Measurements from ENCODE around the gene GMPPA.

DNA sequence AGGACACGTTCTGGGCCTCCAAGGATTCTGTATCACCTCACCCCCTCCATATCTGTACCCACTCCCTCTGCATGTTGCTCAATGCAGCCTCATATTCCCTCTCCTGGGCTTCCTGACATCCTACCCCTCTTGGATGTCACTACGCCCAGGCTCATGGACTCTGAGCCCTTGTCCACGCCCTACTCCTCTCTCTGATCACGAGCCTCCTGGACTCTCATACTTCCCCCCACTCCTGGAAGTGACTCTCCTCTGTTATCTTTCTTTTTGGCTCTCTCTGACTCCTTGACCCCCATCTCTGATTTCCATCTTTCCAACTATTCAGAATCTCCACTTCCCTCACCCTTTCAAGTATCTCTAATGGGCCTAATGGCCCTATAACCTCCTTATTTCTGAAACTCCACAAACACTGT, 47.3 kb downstream of the GMPPA start:
- TF ChIP-seq, protein P1, sequence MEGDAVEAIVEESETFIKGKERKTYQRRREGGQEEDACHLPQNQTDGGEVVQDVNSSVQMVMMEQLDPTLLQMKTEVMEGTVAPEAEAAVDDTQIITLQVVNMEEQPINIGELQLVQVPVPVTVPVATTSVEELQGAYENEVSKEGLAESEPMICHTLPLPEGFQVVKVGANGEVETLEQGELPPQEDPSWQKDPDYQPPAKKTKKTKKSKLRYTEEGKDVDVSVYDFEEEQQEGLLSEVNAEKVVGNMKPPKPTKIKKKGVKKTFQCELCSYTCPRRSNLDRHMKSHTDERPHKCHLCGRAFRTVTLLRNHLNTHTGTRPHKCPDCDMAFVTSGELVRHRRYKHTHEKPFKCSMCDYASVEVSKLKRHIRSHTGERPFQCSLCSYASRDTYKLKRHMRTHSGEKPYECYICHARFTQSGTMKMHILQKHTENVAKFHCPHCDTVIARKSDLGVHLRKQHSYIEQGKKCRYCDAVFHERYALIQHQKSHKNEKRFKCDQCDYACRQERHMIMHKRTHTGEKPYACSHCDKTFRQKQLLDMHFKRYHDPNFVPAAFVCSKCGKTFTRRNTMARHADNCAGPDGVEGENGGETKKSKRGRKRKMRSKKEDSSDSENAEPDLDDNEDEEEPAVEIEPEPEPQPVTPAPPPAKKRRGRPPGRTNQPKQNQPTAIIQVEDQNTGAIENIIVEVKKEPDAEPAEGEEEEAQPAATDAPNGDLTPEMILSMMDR (IDR thresholded peaks at IDR 0.05): no peak
- TF ChIP-seq EP300 (IDR thresholded peaks at IDR 0.05) (no peak), POLR2AphosphoS5 (IDR thresholded peaks at IDR 0.05) (no peak), POLR2A (IDR thresholded peaks at IDR 0.05; ENCODE audit: low read depth) (no peak)

All from esophagus muscularis mucosa (tissue), 4 donors.